ENCODE measurements around the gene CDKN2A. TPM values are rescaled to one million over a fixed set of nuclear protein-coding genes. Genes with fewer than 3 reads are reported as not detected.

The CDKN2A gene
- polyA plus RNA-seq, 1 experiment = 20.0 TPM

- no peak for TF ChIP-seq CTCF (IDR thresholded peaks at IDR 0.05; ENCODE audit: insufficient read depth, low read depth, low read length)
- ChIA-PET CTCF (interaction anchor here (1.1 to 5.8 kb wide), 3 partner anchors 17 to 178 kb away, joined by 3 to 40 read pairs (median 8); partner anchors contain the start of gene CDKN2B), POLR2A (no interaction called here)
- no peak for DNase-seq (ENCODE audit: low read depth)
- Histone ChIP-seq H3K4me3 (ENCODE audit: low read depth, low read length) (no peak overlapping the region), H3K27me3 (ENCODE audit: control insufficient read depth, insufficient read depth, low read length) (no peaks in the 10 kb centered on the region), H3K36me3 (ENCODE audit: control insufficient read depth, insufficient read depth, low read length) (no peaks in the 10 kb centered on the region)
These were observed 2.9 kb downstream of the CDKN2A start for GRCh38 chr9:21991072-21991959.

- H3K27me3 ChIP-seq (ENCODE audit: control insufficient read depth, insufficient read depth, low read length) = no peaks in the 10 kb centered on the region
- H3K4me3 ChIP-seq (ENCODE audit: low read depth, low read length) = no peak overlapping the region
- H3K36me3 ChIP-seq (ENCODE audit: control insufficient read depth, insufficient read depth, low read length) = no peaks in the 10 kb centered on the region
- POLR2A ChIA-PET = no interaction called here
- DNase-seq (ENCODE audit: low read depth) = no peak
- CTCF ChIA-PET = interaction anchor here (0.5 to 1.6 kb wide), 4 partner anchors 19 to 176 kb away, joined by 3 to 8 read pairs (median 4); partner anchors contain the start of gene CDKN2B
- TF ChIP-seq CTCF (IDR thresholded peaks at IDR 0.05; ENCODE audit: insufficient read depth, low read depth, low read length) = no peak
These were observed 4.6 kb downstream of the CDKN2A start for GRCh38 chr9:21989440-21990189.

GRCh38 chr9:21988056-21988990, 5.9 kb downstream of the CDKN2A start:
- ChIA-PET CTCF (no interaction called here), POLR2A (no interaction called here)
- no peak for TF ChIP-seq CTCF (IDR thresholded peaks at IDR 0.05; ENCODE audit: insufficient read depth, low read depth, low read length)
- H3K36me3 ChIP-seq (ENCODE audit: control insufficient read depth, insufficient read depth, low read length) = no peaks in the 10 kb centered on the region
- no peaks in the 10 kb centered on the region for H3K27me3 ChIP-seq (ENCODE audit: control insufficient read depth, insufficient read depth, low read length)
- no peak for DNase-seq (ENCODE audit: low read depth)
- peak overlapping the region; percentile 5; the same call in 1 of the 2 replicates for H3K4me3 ChIP-seq (ENCODE audit: low read depth, low read length)

GRCh38 chr9:21985964-21986667, 8.1 kb downstream of the CDKN2A start:
- no peak for TF ChIP-seq CTCF (IDR thresholded peaks at IDR 0.05; ENCODE audit: insufficient read depth, low read depth, low read length)
- Histone ChIP-seq H3K4me3 (ENCODE audit: low read depth, low read length) (no peak overlapping the region), H3K27me3 (ENCODE audit: control insufficient read depth, insufficient read depth, low read length) (no peaks in the 10 kb centered on the region), H3K36me3 (ENCODE audit: control insufficient read depth, insufficient read depth, low read length) (no peaks in the 10 kb centered on the region)
- ChIA-PET POLR2A (interaction anchor here (0.5 to 1.2 kb wide), 2 partner anchors 23 to 173 kb away, joined by 3 to 6 read pairs; partner anchors contain the start of gene CDKN2B), CTCF (interaction anchor here (0.7 to 1.5 kb wide), 6 partner anchors 21 to 253 kb away, joined by 3 to 6 read pairs (median 4); partner anchors contain the start of gene CDKN2B)
- DNase-seq (ENCODE audit: low read depth) = no peak

Measured in BJ (cell line).